Trophoblast cell (in vitro differentiated cells and primary cell): ENCODE measurements around the gene PMVK.

Source experiments
- DNase-seq, 2 donors: peaks; one replicate each; pipeline ENCODE4 v3.0.0-alpha.2; 2016
- H2AFZ ChIP-seq: 2 replicates; pipeline ENCODE4 v1.6.1; 2013; ENCODE audit warnings: low read length, moderate library complexity, mild to moderate bottlenecking; ENCODE audit not compliant: insufficient read depth, poor library complexity
- H2AK5ac ChIP-seq: 2 replicates; pipeline ENCODE4 v1.6.1; 2013; ENCODE audit warnings: mild to moderate bottlenecking, low read length
- H2BK120ac ChIP-seq: 2 replicates; pipeline ENCODE4 v1.6.1; 2013; ENCODE audit warnings: low read length, mild to moderate bottlenecking, moderate library complexity; ENCODE audit not compliant: insufficient read depth, poor library complexity
- H2BK12ac ChIP-seq: 2 replicates; pipeline ENCODE4 v1.6.1; 2013; ENCODE audit warnings: mild to moderate bottlenecking, low read length, moderate library complexity
- H2BK5ac ChIP-seq: 2 replicates; pipeline ENCODE4 v1.6.1; 2013; ENCODE audit warnings: low read length, low read depth, moderate library complexity, mild to moderate bottlenecking; ENCODE audit not compliant: poor library complexity
- H3K14ac ChIP-seq: 2 replicates; pipeline ENCODE4 v1.6.1; 2013; ENCODE audit warnings: mild to moderate bottlenecking, low read length
- H3K18ac ChIP-seq: 2 replicates; pipeline ENCODE4 v1.6.1; 2013; ENCODE audit warnings: mild to moderate bottlenecking, low read length
- H3K23ac ChIP-seq: 2 replicates; pipeline ENCODE4 v1.6.1; 2013; ENCODE audit warnings: low read length
- H3K27ac ChIP-seq: 2 replicates; pipeline ENCODE4 v1.5.1; 2013; ENCODE audit warnings: low read depth, mild to moderate bottlenecking, inconsistent platforms, low read length, moderate library complexity
- H3K27me3 ChIP-seq: 2 replicates; pipeline ENCODE4 v1.6.1; 2013; ENCODE audit warnings: inconsistent platforms, mild to moderate bottlenecking, low read length, moderate library complexity; ENCODE audit not compliant: insufficient read depth
- H3K36me3 ChIP-seq, 2 experiments: 1 replicate in 1 of 2; 2 replicates in 1 of 2; pipeline ENCODE4 v1.6.1; 2013; ENCODE audit warnings: low read length in 2 of 2, mild to moderate bottlenecking in 2 of 2, moderate library complexity in 1 of 2; ENCODE audit not compliant: insufficient read depth in 2 of 2, control insufficient read depth in 1 of 2
- H3K4ac ChIP-seq: 2 replicates; pipeline ENCODE4 v1.6.1; 2013; ENCODE audit warnings: low read depth, mild to moderate bottlenecking, low read length, moderate library complexity
- H3K4me1 ChIP-seq, 2 experiments: 1 replicate in 1 of 2; 2 replicates in 1 of 2; pipeline ENCODE4 v1.6.1; 2013; ENCODE audit warnings: low read length in 2 of 2, mild to moderate bottlenecking in 2 of 2, moderate library complexity in 1 of 2; ENCODE audit not compliant: insufficient read depth in 2 of 2, control insufficient read depth in 1 of 2
- H3K4me2 ChIP-seq: 2 replicates; pipeline ENCODE4 v1.6.1; 2013; ENCODE audit warnings: inconsistent platforms, mild to moderate bottlenecking, low read length, moderate library complexity
- H3K4me3 ChIP-seq: 2 replicates; pipeline ENCODE4 v1.5.1; 2013; ENCODE audit warnings: mild to moderate bottlenecking, low read depth, low read length, inconsistent platforms
- H3K79me1 ChIP-seq: one replicate; pipeline ENCODE4 v1.6.1; 2013; ENCODE audit warnings: low read length
- H3K79me2 ChIP-seq: 2 replicates; pipeline ENCODE4 v1.6.1; 2013; ENCODE audit warnings: low read length, mild to moderate bottlenecking; ENCODE audit not compliant: control insufficient read depth, insufficient read depth, poor library complexity
- H3K9ac ChIP-seq: 2 replicates; pipeline ENCODE4 v1.6.1; 2013; ENCODE audit warnings: mild to moderate bottlenecking, low read length
- H3K9me3 ChIP-seq: 2 replicates; pipeline ENCODE4 v1.6.1; 2013; ENCODE audit warnings: low read depth, mild to moderate bottlenecking, control low read depth, inconsistent platforms, low read length; ENCODE audit not compliant: insufficient read depth
- H4K12ac ChIP-seq: 2 replicates; pipeline ENCODE4 v1.6.1; 2013; ENCODE audit warnings: low read depth, mild to moderate bottlenecking, low read length, moderate library complexity
- H4K8ac ChIP-seq: 2 replicates; pipeline ENCODE4 v1.6.1; 2013; ENCODE audit warnings: low read depth, mild to moderate bottlenecking, low read length, moderate library complexity
- H4K91ac ChIP-seq: one replicate; pipeline ENCODE4 v1.6.1; 2013; ENCODE audit warnings: low read depth, mild to moderate bottlenecking, low read length, moderate library complexity
- WGBS: extraction: QIAGEN DNeasy Blood & Tissue Kit; methylation state at CpG from one replicate; pipeline ENCODE4 v1.1.7; 2013; ENCODE audit warnings: missing lambda C conversion rate; ENCODE audit not compliant: insufficient read length, insufficient coverage; ENCODE audit errors: extremely low coverage; 5-methylcytosine and 5-hydroxymethylcytosine counted together

Gene PMVK

GRCh38 chr1:154884869-154885701 lies 51.4 kb downstream of the PMVK start:
- H3K9me3 ChIP-seq: no peaks in the 10 kb centered on the region
- H3K27ac ChIP-seq: no peak overlapping the region
- DNase-seq: no peak
- no CpG with 5 or more reads among the region's 6 CpGs for WGBS
- H3K4ac ChIP-seq: no peak overlapping the region
- H3K9ac ChIP-seq: no peak overlapping the region
- peaks cover 3 to 8% of the 10 kb centered on the region in 2 experiments for H3K4me1 ChIP-seq
- no peak overlapping the region for H3K4me2 ChIP-seq
- no peak overlapping the region for H2BK5ac ChIP-seq
- H3K79me1 ChIP-seq: no peaks in the 10 kb centered on the region
- H4K8ac ChIP-seq: no peak overlapping the region
- H2BK120ac ChIP-seq: no peak overlapping the region
- no peak overlapping the region for H3K18ac ChIP-seq
- H3K23ac ChIP-seq: no peak overlapping the region
- no peak overlapping the region for H3K4me3 ChIP-seq
- H3K14ac ChIP-seq: no peak overlapping the region
- no peak overlapping the region for H2AFZ ChIP-seq
- no peaks in the 10 kb centered on the region for H3K27me3 ChIP-seq
- H2AK5ac ChIP-seq: no peak overlapping the region
- no peak overlapping the region for H4K91ac ChIP-seq
- no peaks in the 10 kb centered on the region for H3K79me2 ChIP-seq
- H2BK12ac ChIP-seq: no peak overlapping the region
- no peak overlapping the region for H4K12ac ChIP-seq
- H3K36me3 ChIP-seq: no peaks in the 10 kb centered on the region

DNA sequence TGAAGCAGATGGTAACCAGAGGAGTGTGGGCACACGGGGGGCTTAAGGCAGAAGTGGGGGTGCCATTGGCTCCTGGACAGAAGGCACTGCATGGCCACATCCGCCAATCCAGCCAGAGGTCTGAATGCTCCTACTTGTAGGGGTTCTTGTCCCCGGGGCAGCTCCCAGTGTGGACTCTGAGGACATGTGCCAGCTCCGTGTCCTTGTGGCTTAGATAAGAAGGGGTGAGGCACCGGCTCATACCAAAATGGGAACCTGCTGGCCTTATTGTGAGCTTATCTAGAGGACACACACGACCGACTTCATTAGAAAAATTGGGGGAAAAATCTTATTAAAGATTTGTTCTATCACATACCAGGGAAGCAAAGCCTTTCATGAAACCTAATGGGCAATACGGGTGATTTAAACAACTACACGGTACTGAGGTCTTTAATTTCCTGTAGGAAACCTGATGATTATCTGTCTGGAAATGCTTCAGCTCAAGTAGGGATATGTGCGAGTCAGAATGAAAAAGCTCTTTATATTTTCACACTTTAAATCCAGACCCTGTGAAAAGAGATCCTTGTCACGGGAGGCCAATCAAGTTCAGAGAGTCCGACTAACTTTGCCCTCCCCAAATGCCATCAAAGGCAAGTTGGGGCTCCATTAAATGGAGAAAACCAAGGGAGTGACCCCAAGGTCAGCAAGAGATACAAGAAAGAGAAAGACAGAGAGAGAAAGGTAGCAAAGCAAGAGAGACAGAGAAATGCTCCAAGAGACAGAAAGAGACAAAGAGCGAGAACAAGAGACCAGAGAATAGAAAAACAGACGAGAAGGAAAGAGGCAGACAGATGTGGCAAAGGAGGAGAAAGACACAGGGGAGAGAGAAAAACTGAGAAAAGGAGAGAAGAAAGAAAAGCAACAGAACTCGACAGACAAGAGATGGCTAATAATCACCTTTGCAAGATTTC lies 52.3 kb downstream of the PMVK start:
- no CpG with 5 or more reads among the region's 15 CpGs for WGBS

DNA sequence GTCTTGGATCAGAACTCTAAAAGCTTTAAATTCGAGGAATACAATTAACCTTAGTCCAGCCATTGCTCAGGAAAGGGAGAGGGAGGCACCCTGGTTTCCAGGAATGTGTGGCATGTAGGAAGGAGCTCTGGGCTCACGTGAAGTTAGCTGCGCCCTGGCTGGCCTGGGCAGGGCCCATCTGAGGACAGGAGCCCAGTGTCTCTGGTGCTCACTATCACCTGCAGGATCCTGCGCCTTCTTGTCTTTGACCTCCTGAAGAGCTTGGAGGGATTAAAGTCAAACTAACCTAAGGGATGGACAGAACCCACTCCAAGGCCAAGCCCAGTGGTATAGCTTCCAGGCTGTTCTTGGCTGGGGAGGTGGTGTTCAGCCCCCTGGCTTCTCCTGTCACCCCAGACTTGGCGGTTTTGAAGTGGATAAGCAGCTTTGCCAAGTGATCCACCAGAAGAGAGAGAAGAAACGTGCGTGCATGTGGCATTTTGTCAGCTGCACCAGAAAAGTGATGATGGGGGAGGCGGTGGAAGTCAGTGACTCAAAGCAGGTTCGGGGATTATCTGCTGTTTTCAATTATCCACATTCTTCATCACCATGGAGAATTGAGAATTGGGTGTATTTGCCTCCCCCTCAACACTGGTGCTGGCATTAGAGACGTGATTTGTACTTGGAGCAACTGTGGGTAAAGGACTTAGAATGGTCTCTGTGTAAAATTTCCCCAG lies 54.5 kb downstream of the PMVK start:
- no CpG with 5 or more reads among the region's 10 CpGs for WGBS
- no peak overlapping the region for H3K4me2 ChIP-seq
- no peaks in the 10 kb centered on the region for H3K9me3 ChIP-seq
- H3K79me2 ChIP-seq: no peaks in the 10 kb centered on the region
- no peak overlapping the region for H3K9ac ChIP-seq
- no peak overlapping the region for H3K23ac ChIP-seq
- no peaks in the 10 kb centered on the region for H3K27me3 ChIP-seq
- no peak overlapping the region for H2AFZ ChIP-seq
- H2BK120ac ChIP-seq: no peak overlapping the region
- H3K36me3 ChIP-seq: no peaks in the 10 kb centered on the region
- no peak overlapping the region for H3K27ac ChIP-seq
- no peak overlapping the region for H2BK12ac ChIP-seq
- no peak overlapping the region for H4K8ac ChIP-seq
- no peak overlapping the region for H3K14ac ChIP-seq
- no peaks in the 10 kb centered on the region for H3K79me1 ChIP-seq
- H3K18ac ChIP-seq: no peak overlapping the region
- no peak overlapping the region for H4K12ac ChIP-seq
- H2AK5ac ChIP-seq: no peak overlapping the region
- H2BK5ac ChIP-seq: no peak overlapping the region
- H3K4me3 ChIP-seq: no peak overlapping the region
- no peak overlapping the region for H3K4ac ChIP-seq
- H3K4me1 ChIP-seq: peaks cover 3 to 8% of the 10 kb centered on the region in 2 experiments
- H4K91ac ChIP-seq: no peak overlapping the region
- DNase-seq: no peak

More for the DNA sequence above, 52.3 kb downstream of the PMVK start:
- no peak overlapping the region for H4K12ac ChIP-seq
- H3K4me3 ChIP-seq: no peak overlapping the region
- peaks cover 3 to 8% of the 10 kb centered on the region in 2 experiments for H3K4me1 ChIP-seq
- H3K9me3 ChIP-seq: no peaks in the 10 kb centered on the region
- H3K27me3 ChIP-seq: no peaks in the 10 kb centered on the region
- H3K4ac ChIP-seq: no peak overlapping the region
- H4K8ac ChIP-seq: no peak overlapping the region
- H2BK120ac ChIP-seq: no peak overlapping the region
- no peak overlapping the region for H3K9ac ChIP-seq
- H4K91ac ChIP-seq: no peak overlapping the region
- no peak overlapping the region for H3K23ac ChIP-seq
- no peak overlapping the region for H2BK12ac ChIP-seq
- H2AFZ ChIP-seq: no peak overlapping the region
- H2AK5ac ChIP-seq: no peak overlapping the region
- no peak overlapping the region for H2BK5ac ChIP-seq
- no peaks in the 10 kb centered on the region for H3K79me1 ChIP-seq
- H3K79me2 ChIP-seq: no peaks in the 10 kb centered on the region
- no peaks in the 10 kb centered on the region for H3K36me3 ChIP-seq
- no peak overlapping the region for H3K18ac ChIP-seq
- no peak overlapping the region for H3K4me2 ChIP-seq
- no peak overlapping the region for H3K14ac ChIP-seq
- DNase-seq: no peak
- no peak overlapping the region for H3K27ac ChIP-seq

- H2BK120ac ChIP-seq: no peak overlapping the region
- H3K79me1 ChIP-seq: no peaks in the 10 kb centered on the region
- no peak overlapping the region for H4K8ac ChIP-seq
- H4K12ac ChIP-seq: no peak overlapping the region
- no peaks in the 10 kb centered on the region for H3K9me3 ChIP-seq
- no peak overlapping the region for H2BK12ac ChIP-seq
- WGBS: no CpG with 5 or more reads among the region's 5 CpGs
- H2AK5ac ChIP-seq: no peak overlapping the region
- no peaks in the 10 kb centered on the region for H3K79me2 ChIP-seq
- H3K23ac ChIP-seq: no peak overlapping the region
- H3K14ac ChIP-seq: no peak overlapping the region
- H3K36me3 ChIP-seq: no peaks in the 10 kb centered on the region
- no peak overlapping the region for H2AFZ ChIP-seq
- no peak overlapping the region for H3K9ac ChIP-seq
- no peaks in the 10 kb centered on the region for H3K27me3 ChIP-seq
- H3K4me3 ChIP-seq: no peak overlapping the region
- no peak overlapping the region for H3K4ac ChIP-seq
- H2BK5ac ChIP-seq: no peak overlapping the region
- peaks cover 0 to 2% of the 10 kb centered on the region in 2 experiments for H3K4me1 ChIP-seq
- H3K18ac ChIP-seq: no peak overlapping the region
- no peak overlapping the region for H3K4me2 ChIP-seq
- no peak for DNase-seq
- no peak overlapping the region for H3K27ac ChIP-seq
- no peak overlapping the region for H4K91ac ChIP-seq
Observed at GRCh38 chr1:154880671-154881070, 55.8 kb downstream of the PMVK start.
